Right lobe of liver (tissue), 6 donors: Measurements from ENCODE around the gene MYO15A. TPM values are rescaled to one million over a fixed set of nuclear protein-coding genes. Genes with fewer than 3 reads are reported as not detected.

Source experiments
- ATAC-seq, 4 donors: fragments of 200-7000 bp; cut with Tn5 transposase; one replicate each; pipeline ENCODE4 v1.9.1; 2020; ENCODE audit warnings: mild to moderate bottlenecking in 4 of 4, moderate library complexity in 4 of 4
- DNase-seq, 3 donors: peaks; one replicate each; pipeline ENCODE4 v3.0.0-alpha.2; 2020
- H3K27ac ChIP-seq, 3 donors: fragments of 200-600 bp; one replicate each; pipeline ENCODE4 v1.8.0; 2022
- H3K27me3 ChIP-seq, 2 donors: fragments of 200-600 bp; one replicate each; pipeline ENCODE4 v1.8.0; 2022
- H3K36me3 ChIP-seq, 4 donors: fragments of 200-600 bp; sonication (generic) in 1 of 4; one replicate each; pipeline versions ENCODE4 v1.5.1 to v1.8.0; 2017 to 2022; ENCODE audit warnings: control low read depth in 1 of 4
- H3K4me1 ChIP-seq, 4 donors: fragments of 200-600 bp; sonication (generic) in 1 of 4; one replicate each; pipeline versions ENCODE4 v1.5.1 to v1.8.0; 2017 to 2022; ENCODE audit warnings: control low read depth in 1 of 4
- H3K4me3 ChIP-seq, 3 donors: fragments of 200-600 bp; one replicate each; pipeline ENCODE4 v1.8.0; 2022
- H3K9me3 ChIP-seq, 4 donors: fragments of 200-600 bp; sonication (generic) in 1 of 4; one replicate each; pipeline versions ENCODE4 v1.5.1 to v1.8.0; 2017 to 2022; ENCODE audit warnings: control low read depth in 1 of 4
- POLR2A ChIP-seq: fragments of 450-650 bp; IDR thresholded peaks from one replicate; pipeline ENCODE4 v1.6.1; 2017; ENCODE audit warnings: antibody characterized with exemption, mild to moderate bottlenecking
- WGBS: methylation state at CpG from one replicate; pipeline ENCODE4 v1.1.6; 2018; ENCODE audit warnings: low coverage, low lambda C conversion rate; ENCODE audit not compliant: insufficient coverage; ENCODE audit errors: missing lambda C conversion rate; 5-methylcytosine and 5-hydroxymethylcytosine counted together
- intact Hi-C, 2 donors: fragments of 100-400 bp; cut with DNase I; formaldehyde crosslinking; loops; one replicate each; pipeline versions ENCODE4 v1.11.2 to v1.14.1; 2022
- total RNA-seq, 6 experiments: library from RNA; depleted of rRNA in 2 of 6; stranded (reverse); fragments of >200 nt in 2 of 6; fragmentation: NEBNext Ultra II Directional in 3 of 6; extraction: Animal tissue kit (Norgen Biotek cat#: 25700) in 3 of 6; gene quantifications; one replicate each; pipeline versions ENCODE4 v1.1.0 to v1.2.4, GENCODE V29; 2016 to 2023
- TF ChIP-seq, protein P1 (sequence below), 4 donors: fragments of 200-600 bp in 3 of 4; fragments of 450-650 bp in 1 of 4; IDR thresholded peaks; one replicate each; pipeline versions ENCODE4 v1.5.1 to v1.8.0; 2016 to 2022; ENCODE audit warnings: antibody characterized with exemption in 4 of 4, mild to moderate bottlenecking in 2 of 4
- donor health status: DM: no; HTN: yes; CAD: no.
- donor health status: DM: no; HTN: no; CAD: no.
- donor health status: DM: no; HTN: no; CAD: no.
- donor health status: DM: no; HTN: yes; CAD: no.
- donor health status: DM: no; HTN: yes; CAD: no.

The MYO15A gene
- total RNA-seq, 6 experiments from 2014 or later = 0.19 to 6.2 (median 1.5) TPM

DNA sequence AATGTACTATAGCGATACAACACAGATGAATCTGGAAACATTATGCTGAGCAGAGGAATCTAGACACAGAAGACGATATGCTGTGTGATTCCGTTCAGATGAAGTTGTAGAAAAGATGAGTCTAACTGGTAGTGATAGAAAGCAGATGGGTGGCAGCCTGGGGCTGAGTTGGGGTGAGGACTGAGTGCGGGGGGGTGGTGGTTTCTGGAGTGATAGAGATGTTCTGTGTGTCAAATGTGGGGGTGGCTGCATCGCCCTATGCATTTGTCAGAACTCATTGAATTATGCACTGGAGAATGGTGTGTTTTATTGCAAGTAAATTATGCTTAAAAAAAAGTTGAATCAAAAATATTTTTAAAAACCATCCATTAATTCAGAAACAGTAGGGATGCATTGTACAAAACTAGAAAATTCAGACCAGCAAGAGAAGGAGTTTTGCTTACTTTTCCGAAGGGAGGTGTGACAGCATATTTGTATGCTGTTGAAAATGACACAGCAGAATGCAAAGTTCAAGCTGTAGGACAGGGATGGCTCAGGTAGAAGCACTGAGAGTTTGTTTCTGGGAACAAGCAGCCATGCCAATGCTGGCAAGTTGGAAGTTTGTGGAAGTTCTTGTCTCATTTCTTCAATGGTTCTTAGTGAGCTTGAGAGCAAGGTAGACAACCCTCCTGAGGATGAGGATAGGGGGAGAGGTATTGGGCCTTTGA is 33.8 kb upstream of the MYO15A start:
- Histone ChIP-seq H3K27ac (no peak overlapping the region), H3K27me3 (no peaks in the 10 kb centered on the region), H3K9me3 (no peaks in the 10 kb centered on the region), H3K4me3 (no peak overlapping the region), H3K36me3 (no peaks in the 10 kb centered on the region), H3K4me1 (peaks cover 0 to 2% (median 0%) of the 10 kb centered on the region in 4 donors)
- ATAC-seq = no peak
- 87% methylated on average over 6 of the region's 6 CpGs for WGBS
- no peak for TF ChIP-seq POLR2A
- intact Hi-C loops = no loop called here
- no peak for DNase-seq

- H3K36me3 ChIP-seq = no peaks in the 10 kb centered on the region
- TF ChIP-seq, protein P1, sequence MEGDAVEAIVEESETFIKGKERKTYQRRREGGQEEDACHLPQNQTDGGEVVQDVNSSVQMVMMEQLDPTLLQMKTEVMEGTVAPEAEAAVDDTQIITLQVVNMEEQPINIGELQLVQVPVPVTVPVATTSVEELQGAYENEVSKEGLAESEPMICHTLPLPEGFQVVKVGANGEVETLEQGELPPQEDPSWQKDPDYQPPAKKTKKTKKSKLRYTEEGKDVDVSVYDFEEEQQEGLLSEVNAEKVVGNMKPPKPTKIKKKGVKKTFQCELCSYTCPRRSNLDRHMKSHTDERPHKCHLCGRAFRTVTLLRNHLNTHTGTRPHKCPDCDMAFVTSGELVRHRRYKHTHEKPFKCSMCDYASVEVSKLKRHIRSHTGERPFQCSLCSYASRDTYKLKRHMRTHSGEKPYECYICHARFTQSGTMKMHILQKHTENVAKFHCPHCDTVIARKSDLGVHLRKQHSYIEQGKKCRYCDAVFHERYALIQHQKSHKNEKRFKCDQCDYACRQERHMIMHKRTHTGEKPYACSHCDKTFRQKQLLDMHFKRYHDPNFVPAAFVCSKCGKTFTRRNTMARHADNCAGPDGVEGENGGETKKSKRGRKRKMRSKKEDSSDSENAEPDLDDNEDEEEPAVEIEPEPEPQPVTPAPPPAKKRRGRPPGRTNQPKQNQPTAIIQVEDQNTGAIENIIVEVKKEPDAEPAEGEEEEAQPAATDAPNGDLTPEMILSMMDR (IDR thresholded peaks at IDR 0.05) = no peak
- no peak for TF ChIP-seq POLR2A
- no peak for ATAC-seq
- peaks cover 0 to 2% (median 0%) of the 10 kb centered on the region in 4 donors for H3K4me1 ChIP-seq
- H3K9me3 ChIP-seq = no peaks in the 10 kb centered on the region
- intact Hi-C loops = no loop called here
- 63% methylated on average over 4 of the region's 7 CpGs for WGBS
- no peak for DNase-seq
- no peaks in the 10 kb centered on the region for H3K27me3 ChIP-seq
- no peak overlapping the region for H3K4me3 ChIP-seq
- H3K27ac ChIP-seq = no peak overlapping the region
These were observed 31.6 kb upstream of the MYO15A start for GRCh38 chr17:18076936-18077335.

GRCh38 chr17:18079543-18079942 is 29.0 kb upstream of the MYO15A start:
- no peaks in the 10 kb centered on the region for H3K36me3 ChIP-seq
- H3K27ac ChIP-seq = no peak overlapping the region
- intact Hi-C loops = no loop called here
- DNase-seq (no peak), ATAC-seq (no peak)
- no peaks in the 10 kb centered on the region for H3K27me3 ChIP-seq
- H3K4me3 ChIP-seq = no peak overlapping the region
- TF ChIP-seq, protein P1 (IDR thresholded peaks at IDR 0.05) = no peak
- no peak for TF ChIP-seq POLR2A
- 69% methylated on average over 4 of the region's 4 CpGs for WGBS
- H3K4me1 ChIP-seq = peaks cover 0 to 2% (median 0%) of the 10 kb centered on the region in 4 donors
- H3K9me3 ChIP-seq = no peaks in the 10 kb centered on the region

- WGBS = 80% methylated on average over 4 of the region's 4 CpGs
- Histone ChIP-seq H3K9me3 (no peaks in the 10 kb centered on the region), H3K27me3 (no peaks in the 10 kb centered on the region), H3K4me1 (peaks cover 0 to 13% (median 0%) of the 10 kb centered on the region in 4 donors), H3K27ac (no peak overlapping the region), H3K36me3 (no peaks in the 10 kb centered on the region), H3K4me3 (no peak overlapping the region)
- ATAC-seq (no peak), DNase-seq (no peak)
- TF ChIP-seq POLR2A = no peak
- TF ChIP-seq, protein P1 (IDR thresholded peaks at IDR 0.05) = no peak
- intact Hi-C loops = no loop called here
These were observed 24.3 kb upstream of the MYO15A start for GRCh38 chr17:18084256-18084655.
